ENCODE measurements around the gene PNMA8A. TPM values are rescaled to one million over a fixed set of nuclear protein-coding genes. Genes with fewer than 3 reads are reported as not detected.
A peak's percentile ranks its signal among the peaks of the same experiment; 100 is the strongest.

Gene PNMA8A
- total RNA-seq, 1 experiment from 2014 or later: not detected

DNA sequence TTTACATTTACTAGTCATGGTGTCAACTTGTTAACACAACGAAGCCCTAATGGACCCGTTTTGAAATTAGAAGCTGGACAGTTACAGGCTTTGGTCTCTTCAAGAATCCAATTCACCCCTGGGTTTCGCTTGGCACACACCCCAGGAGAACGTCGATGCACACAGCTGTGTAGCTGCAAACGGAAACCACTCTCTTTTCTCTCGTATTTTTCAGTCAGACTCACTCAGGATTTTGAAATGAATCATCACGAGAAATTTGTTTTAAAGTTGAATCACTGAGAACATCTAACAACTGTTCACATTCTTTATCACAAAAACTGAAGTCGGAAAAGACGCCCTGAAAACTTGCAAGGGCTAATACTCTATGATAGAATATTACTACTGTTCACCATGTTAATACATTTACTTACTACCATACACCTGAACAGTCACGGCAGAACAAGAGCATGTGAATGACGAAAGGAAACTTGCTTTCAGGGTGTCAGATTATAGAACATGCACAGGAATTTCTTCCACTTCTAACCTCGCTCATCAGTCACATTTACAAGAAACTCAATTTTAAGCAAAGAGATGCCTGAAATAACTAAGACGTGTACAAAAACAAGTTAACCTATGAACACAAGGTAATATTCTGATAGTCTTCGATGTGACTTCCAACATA is 4.7 kb downstream of the PNMA8A start:
- Histone ChIP-seq H3K4me2 (ENCODE audit: low read depth, low read length, poor library complexity, severe bottlenecking) (no peak overlapping the region), H3K9ac (ENCODE audit: low read length) (no peak overlapping the region), H3K27me3 (ENCODE audit: low read length) (no peaks in the 10 kb centered on the region), H3K27ac (ENCODE audit: low read length) (no peak overlapping the region), H3K9me3 (ENCODE audit: low read length) (no peaks in the 10 kb centered on the region), H3K4me3 (ENCODE audit: low read length) (no peak overlapping the region), H4K20me1 (ENCODE audit: insufficient read depth, low read depth, low read length) (no peaks in the 10 kb centered on the region), H2AFZ (ENCODE audit: low read length) (no peak overlapping the region), H3K9me2 (replicated peaks; ENCODE audit: insufficient read depth, low read length) (no peaks in the 10 kb centered on the region), H3K36me3 (ENCODE audit: insufficient read depth, low read length) (no peaks in the 10 kb centered on the region), H3K4me1 (ENCODE audit: low read length) (peaks cover 13% of the 10 kb centered on the region), H3K79me2 (ENCODE audit: low read length) (no peaks in the 10 kb centered on the region)
- peak; percentile 40 for DNase-seq

DNA sequence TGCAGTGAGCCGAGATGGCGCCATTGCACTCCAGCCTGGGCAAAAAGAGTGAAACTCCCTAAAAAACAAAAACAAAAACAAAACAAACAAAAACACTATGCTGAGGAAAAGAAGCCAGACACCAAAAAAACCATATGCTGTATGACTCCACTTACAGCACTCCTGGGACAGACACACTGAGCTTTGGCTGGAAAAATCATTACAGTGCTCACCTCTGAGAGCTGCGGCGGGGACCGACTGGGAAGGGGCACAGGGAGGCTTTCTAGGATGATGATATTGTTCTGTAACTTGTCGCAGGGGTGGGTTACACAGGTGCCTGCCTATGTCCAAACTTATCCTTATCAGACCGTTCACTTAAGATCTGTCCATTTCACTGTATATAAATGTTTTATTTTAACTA is 7.8 kb downstream of the PNMA8A start:
- H3K4me3 ChIP-seq (ENCODE audit: low read length): no peak overlapping the region
- no peaks in the 10 kb centered on the region for H3K9me3 ChIP-seq (ENCODE audit: low read length)
- H2AFZ ChIP-seq (ENCODE audit: low read length): no peak overlapping the region
- H3K4me2 ChIP-seq (ENCODE audit: low read depth, low read length, poor library complexity, severe bottlenecking): no peak overlapping the region
- H3K79me2 ChIP-seq (ENCODE audit: low read length): no peaks in the 10 kb centered on the region
- H4K20me1 ChIP-seq (ENCODE audit: insufficient read depth, low read depth, low read length): no peaks in the 10 kb centered on the region
- H3K9ac ChIP-seq (ENCODE audit: low read length): no peak overlapping the region
- H3K9me2 ChIP-seq (replicated peaks; ENCODE audit: insufficient read depth, low read length): no peaks in the 10 kb centered on the region
- H3K27ac ChIP-seq (ENCODE audit: low read length): no peak overlapping the region
- no peaks in the 10 kb centered on the region for H3K36me3 ChIP-seq (ENCODE audit: insufficient read depth, low read length)
- no peaks in the 10 kb centered on the region for H3K27me3 ChIP-seq (ENCODE audit: low read length)
- no peak for DNase-seq
- peaks cover 25% of the 10 kb centered on the region for H3K4me1 ChIP-seq (ENCODE audit: low read length)

GRCh38 chr19:46461537-46461936 is 9.8 kb downstream of the PNMA8A start:
- Histone ChIP-seq H3K36me3 (ENCODE audit: insufficient read depth, low read length) (no peaks in the 10 kb centered on the region), H4K20me1 (ENCODE audit: insufficient read depth, low read depth, low read length) (no peaks in the 10 kb centered on the region), H3K4me1 (ENCODE audit: low read length) (peaks cover 21% of the 10 kb centered on the region), H3K4me2 (ENCODE audit: low read depth, low read length, poor library complexity, severe bottlenecking) (no peak overlapping the region), H3K9me3 (ENCODE audit: low read length) (no peaks in the 10 kb centered on the region), H3K27ac (ENCODE audit: low read length) (peak overlapping the region; percentile 11; the same call in 1 of the 2 replicates), H3K9me2 (replicated peaks; ENCODE audit: insufficient read depth, low read length) (no peaks in the 10 kb centered on the region), H2AFZ (ENCODE audit: low read length) (no peak overlapping the region), H3K27me3 (ENCODE audit: low read length) (no peaks in the 10 kb centered on the region), H3K79me2 (ENCODE audit: low read length) (no peaks in the 10 kb centered on the region), H3K9ac (ENCODE audit: low read length) (no peak overlapping the region), H3K4me3 (ENCODE audit: low read length) (no peak overlapping the region)
- no peak for DNase-seq

DNA sequence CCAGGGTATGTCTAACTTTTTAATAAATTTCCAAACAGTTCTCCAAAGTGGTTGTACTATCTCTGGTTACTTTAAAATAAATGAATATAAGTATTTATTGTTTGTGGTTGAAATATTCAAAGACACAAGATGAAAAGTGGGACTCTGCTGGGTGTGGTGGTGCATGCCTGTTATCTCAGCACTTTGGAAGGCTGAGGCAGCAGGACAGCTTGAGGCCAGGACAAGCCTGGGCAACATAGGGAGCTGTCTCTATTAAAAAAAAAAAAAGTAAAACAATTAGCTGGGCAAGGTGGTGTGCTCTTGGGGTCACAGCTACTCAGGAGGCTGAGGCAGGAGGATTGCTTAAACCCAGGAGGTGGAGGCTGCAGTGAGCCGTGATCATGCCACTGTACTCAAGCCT is 10.4 kb downstream of the PNMA8A start:
- peaks cover 17% of the 10 kb centered on the region for H3K4me1 ChIP-seq (ENCODE audit: low read length)
- no peak overlapping the region for H3K4me3 ChIP-seq (ENCODE audit: low read length)
- no peak overlapping the region for H3K9ac ChIP-seq (ENCODE audit: low read length)
- no peaks in the 10 kb centered on the region for H3K9me2 ChIP-seq (replicated peaks; ENCODE audit: insufficient read depth, low read length)
- H2AFZ ChIP-seq (ENCODE audit: low read length): no peak overlapping the region
- H3K4me2 ChIP-seq (ENCODE audit: low read depth, low read length, poor library complexity, severe bottlenecking): no peak overlapping the region
- no peaks in the 10 kb centered on the region for H3K79me2 ChIP-seq (ENCODE audit: low read length)
- H3K9me3 ChIP-seq (ENCODE audit: low read length): no peaks in the 10 kb centered on the region
- no peaks in the 10 kb centered on the region for H3K36me3 ChIP-seq (ENCODE audit: insufficient read depth, low read length)
- H3K27me3 ChIP-seq (ENCODE audit: low read length): no peaks in the 10 kb centered on the region
- no peak overlapping the region; the same call in 1 of the 2 replicates for H3K27ac ChIP-seq (ENCODE audit: low read length)
- H4K20me1 ChIP-seq (ENCODE audit: insufficient read depth, low read depth, low read length): no peaks in the 10 kb centered on the region
- DNase-seq: no peak

DNA sequence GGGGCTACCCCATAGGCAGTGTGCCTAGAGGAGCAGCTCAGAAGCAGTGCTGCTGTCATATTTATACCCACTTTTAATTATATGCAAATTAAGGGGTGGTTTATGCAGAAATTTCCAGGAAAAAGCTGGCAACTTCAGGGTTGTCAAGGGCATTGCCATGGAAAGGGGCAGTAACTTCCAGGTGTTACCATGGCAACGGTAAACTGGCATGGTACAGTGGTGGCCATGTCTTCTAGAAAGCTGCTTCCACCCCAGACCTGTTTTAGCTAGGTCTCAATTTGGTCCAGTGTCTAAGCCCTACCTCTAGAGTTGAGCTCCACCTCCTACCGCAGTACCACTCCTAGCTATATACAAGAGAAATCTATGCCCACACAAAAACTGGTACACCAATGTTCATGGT is 11.3 kb downstream of the PNMA8A start:
- H3K9ac ChIP-seq (ENCODE audit: low read length): no peak overlapping the region
- DNase-seq: no peak
- no peaks in the 10 kb centered on the region for H3K36me3 ChIP-seq (ENCODE audit: insufficient read depth, low read length)
- no peaks in the 10 kb centered on the region for H3K9me3 ChIP-seq (ENCODE audit: low read length)
- no peaks in the 10 kb centered on the region for H3K79me2 ChIP-seq (ENCODE audit: low read length)
- H3K27ac ChIP-seq (ENCODE audit: low read length): no peak overlapping the region
- H3K9me2 ChIP-seq (replicated peaks; ENCODE audit: insufficient read depth, low read length): no peaks in the 10 kb centered on the region
- H3K4me1 ChIP-seq (ENCODE audit: low read length): peaks cover 17% of the 10 kb centered on the region
- no peaks in the 10 kb centered on the region for H3K27me3 ChIP-seq (ENCODE audit: low read length)
- no peak overlapping the region for H3K4me2 ChIP-seq (ENCODE audit: low read depth, low read length, poor library complexity, severe bottlenecking)
- no peak overlapping the region for H2AFZ ChIP-seq (ENCODE audit: low read length)
- H3K4me3 ChIP-seq (ENCODE audit: low read length): no peak overlapping the region
- H4K20me1 ChIP-seq (ENCODE audit: insufficient read depth, low read depth, low read length): no peaks in the 10 kb centered on the region

DNA sequence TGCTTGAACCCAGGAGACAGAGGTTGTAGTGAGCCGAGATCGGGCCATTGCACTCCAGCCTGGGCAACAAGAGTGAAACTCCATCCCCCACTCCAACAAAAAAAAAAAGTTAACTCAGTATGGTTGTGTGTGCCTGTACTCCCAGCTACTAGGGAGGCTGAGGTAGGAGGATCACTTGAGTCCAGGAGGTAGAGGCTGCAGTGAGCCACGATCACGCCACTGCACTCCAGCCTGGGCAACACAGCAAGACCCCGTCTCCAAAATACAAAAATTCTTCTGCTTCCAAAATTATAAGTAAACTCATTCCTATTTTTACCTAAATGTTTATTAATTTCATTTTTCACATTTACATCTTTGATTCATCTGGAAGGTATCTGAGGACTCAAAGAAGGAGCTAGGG is 14.4 kb downstream of the PNMA8A start:
- H3K79me2 ChIP-seq (ENCODE audit: low read length): no peaks in the 10 kb centered on the region
- H2AFZ ChIP-seq (ENCODE audit: low read length): no peak overlapping the region
- H4K20me1 ChIP-seq (ENCODE audit: insufficient read depth, low read depth, low read length): no peaks in the 10 kb centered on the region
- no peak overlapping the region for H3K27ac ChIP-seq (ENCODE audit: low read length)
- no peaks in the 10 kb centered on the region for H3K27me3 ChIP-seq (ENCODE audit: low read length)
- no peak overlapping the region for H3K4me3 ChIP-seq (ENCODE audit: low read length)
- no peak overlapping the region for H3K9ac ChIP-seq (ENCODE audit: low read length)
- H3K4me2 ChIP-seq (ENCODE audit: low read depth, low read length, poor library complexity, severe bottlenecking): no peak overlapping the region
- H3K36me3 ChIP-seq (ENCODE audit: insufficient read depth, low read length): no peaks in the 10 kb centered on the region
- H3K4me1 ChIP-seq (ENCODE audit: low read length): peaks cover 17% of the 10 kb centered on the region
- no peaks in the 10 kb centered on the region for H3K9me2 ChIP-seq (replicated peaks; ENCODE audit: insufficient read depth, low read length)
- DNase-seq: no peak
- H3K9me3 ChIP-seq (ENCODE audit: low read length): no peaks in the 10 kb centered on the region

DNA sequence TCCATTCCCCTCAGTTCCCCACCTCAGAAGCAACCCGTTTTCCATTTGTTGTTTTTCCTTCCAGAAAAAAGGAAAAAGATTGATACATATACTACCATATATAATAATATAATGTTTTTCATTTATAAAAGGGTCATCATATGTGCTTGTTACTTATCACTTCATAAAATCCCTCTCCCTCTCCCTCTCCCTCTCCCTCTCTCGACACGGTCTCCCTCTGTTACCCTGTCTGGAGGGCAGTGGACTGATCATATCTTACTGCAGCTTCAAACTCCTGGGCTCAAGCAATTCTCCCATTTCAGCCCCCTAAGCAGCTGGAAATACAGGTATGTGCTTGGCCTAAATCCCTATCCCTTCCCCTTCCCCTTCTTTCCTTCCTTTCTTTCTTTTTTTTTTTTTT is 17.1 kb downstream of the PNMA8A start:
- H3K4me2 ChIP-seq (ENCODE audit: low read depth, low read length, poor library complexity, severe bottlenecking): no peak overlapping the region
- H3K9me3 ChIP-seq (ENCODE audit: low read length): no peaks in the 10 kb centered on the region
- no peak overlapping the region for H2AFZ ChIP-seq (ENCODE audit: low read length)
- no peaks in the 10 kb centered on the region for H4K20me1 ChIP-seq (ENCODE audit: insufficient read depth, low read depth, low read length)
- no peak for DNase-seq
- no peak overlapping the region for H3K27ac ChIP-seq (ENCODE audit: low read length)
- H3K79me2 ChIP-seq (ENCODE audit: low read length): no peaks in the 10 kb centered on the region
- no peaks in the 10 kb centered on the region for H3K9me2 ChIP-seq (replicated peaks; ENCODE audit: insufficient read depth, low read length)
- no peaks in the 10 kb centered on the region for H3K27me3 ChIP-seq (ENCODE audit: low read length)
- no peak overlapping the region for H3K9ac ChIP-seq (ENCODE audit: low read length)
- no peak overlapping the region for H3K4me3 ChIP-seq (ENCODE audit: low read length)
- no peaks in the 10 kb centered on the region for H3K36me3 ChIP-seq (ENCODE audit: insufficient read depth, low read length)
- H3K4me1 ChIP-seq (ENCODE audit: low read length): peaks cover 8% of the 10 kb centered on the region

- peaks cover 3% of the 10 kb centered on the region for H3K4me1 ChIP-seq (ENCODE audit: low read length)
- no peaks in the 10 kb centered on the region for H4K20me1 ChIP-seq (ENCODE audit: insufficient read depth, low read depth, low read length)
- no peak for DNase-seq
- H3K79me2 ChIP-seq (ENCODE audit: low read length): no peaks in the 10 kb centered on the region
- no peaks in the 10 kb centered on the region for H3K27me3 ChIP-seq (ENCODE audit: low read length)
- no peaks in the 10 kb centered on the region for H3K36me3 ChIP-seq (ENCODE audit: insufficient read depth, low read length)
- H3K27ac ChIP-seq (ENCODE audit: low read length): no peak overlapping the region
- H3K4me2 ChIP-seq (ENCODE audit: low read depth, low read length, poor library complexity, severe bottlenecking): no peak overlapping the region
- H3K9me2 ChIP-seq (replicated peaks; ENCODE audit: insufficient read depth, low read length): no peaks in the 10 kb centered on the region
- H3K9me3 ChIP-seq (ENCODE audit: low read length): no peaks in the 10 kb centered on the region
- no peak overlapping the region for H3K9ac ChIP-seq (ENCODE audit: low read length)
- H2AFZ ChIP-seq (ENCODE audit: low read length): no peak overlapping the region
- no peak overlapping the region for H3K4me3 ChIP-seq (ENCODE audit: low read length)
Measured at GRCh38 chr19:46453661-46454060, 17.7 kb downstream of the PNMA8A start.
